T-cell (primary cell): ENCODE data around the gene RXRA. TPM values are rescaled to one million over a fixed set of nuclear protein-coding genes. Genes with fewer than 3 reads are reported as not detected.

Experiments
- ATAC-seq, 4 experiments: fragments of 200-7000 bp in 3 of 4; fragments of 150-1000 bp in 1 of 4; cut with Tn5 transposase; replicated peaks in 1 of 4; 1 replicate in 3 of 4; 2 replicates in 1 of 4; pipeline ENCODE4 v1.10.0; 2021; ENCODE audit warnings: moderate library complexity in 3 of 4, mild to moderate bottlenecking in 2 of 4, moderate number of reproducible peaks in 1 of 4
- CTCF ChIA-PET, 2 donors: fragments of 300-600 bp; sonication (Branson Sonifier 250); formaldehyde crosslinking; loops; one replicate each; lab custom pipeline; 2022; ENCODE audit warnings: antibody characterized with exemption in 2 of 2; lab: Charles Lee
- POLR2A ChIA-PET, 2 donors: fragments of 300-600 bp; sonication (Branson Sonifier 250); formaldehyde crosslinking; loops; one replicate each; lab custom pipeline; 2022; ENCODE audit warnings: antibody characterized with exemption in 2 of 2; lab: Charles Lee
- DNase-seq, 35 experiments: peaks; one replicate each; pipeline versions ENCODE4 v3.0.0 to v3.0.0-alpha.2; 2013 to 2023
- H3K27ac ChIP-seq: one replicate; pipeline ENCODE4 v1.5.1; 2013; ENCODE audit warnings: low read length
- H3K27me3 ChIP-seq, 2 experiments: replicated peaks in 1 of 2; 1 replicate in 1 of 2; 2 replicates in 1 of 2; pipeline versions ENCODE4 v1.6.1 to v1.7.0; 2013; ENCODE audit warnings: low read length in 1 of 2, mixed read lengths in 1 of 2; ENCODE audit not compliant: control insufficient read depth in 2 of 2, insufficient read depth in 2 of 2; ENCODE audit errors: extremely low read depth in 1 of 2
- H3K36me3 ChIP-seq, 2 donors: 1 replicate in 1 of 2; 2 replicates in 1 of 2; pipeline versions ENCODE4 v1.6.1 to v1.7.0; 2013; ENCODE audit warnings: low read length in 1 of 2; ENCODE audit not compliant: control insufficient read depth in 2 of 2, insufficient read depth in 1 of 2; ENCODE audit errors: extremely low read depth in 1 of 2
- H3K4me1 ChIP-seq, 2 experiments: 1 replicate in 1 of 2; 2 replicates in 1 of 2; pipeline versions ENCODE4 v1.6.1 to v1.7.0; 2013; ENCODE audit warnings: low read length in 2 of 2, mixed read lengths in 1 of 2; ENCODE audit not compliant: insufficient read depth in 2 of 2, control insufficient read depth in 1 of 2; ENCODE audit errors: extremely low read depth in 1 of 2
- H3K4me3 ChIP-seq, 2 donors: 1 replicate in 1 of 2; 2 replicates in 1 of 2; pipeline versions ENCODE4 v1.5.1 to v1.7.0; 2013; ENCODE audit warnings: mild to moderate bottlenecking in 2 of 2, low read length in 1 of 2, moderate library complexity in 1 of 2; ENCODE audit not compliant: control insufficient read depth in 1 of 2; ENCODE audit errors: extremely low read depth in 1 of 2
- H3K9me3 ChIP-seq: 2 replicates; pipeline ENCODE4 v1.7.0; 2013
- H3K27ac Mint-ChIP-seq, 2 donors: one replicate each; pipeline ENCODE4 v1.8.0; 2020 to 2021; ENCODE audit warnings: mild to moderate bottlenecking in 2 of 2, mixed read lengths in 2 of 2
- H3K27me3 Mint-ChIP-seq, 2 donors: one replicate each; pipeline ENCODE4 v1.8.0; 2021 to 2022; ENCODE audit warnings: mixed read lengths in 2 of 2
- H3K36me3 Mint-ChIP-seq: one replicate; pipeline ENCODE4 v1.8.0; 2021; ENCODE audit warnings: mixed read lengths
- H3K4me1 Mint-ChIP-seq, 3 donors: one replicate each; pipeline ENCODE4 v1.8.0; 2020 to 2022; ENCODE audit warnings: mixed read lengths in 3 of 3, mild to moderate bottlenecking in 1 of 3
- H3K4me3 Mint-ChIP-seq, 3 donors: one replicate each; pipeline ENCODE4 v1.8.0; 2020 to 2022; ENCODE audit warnings: mild to moderate bottlenecking in 3 of 3, mixed read lengths in 3 of 3, moderate library complexity in 3 of 3
- H3K9me3 Mint-ChIP-seq, 3 donors: one replicate each; pipeline ENCODE4 v1.8.0; 2020 to 2022; ENCODE audit warnings: mixed read lengths in 3 of 3
- WGBS: methylation state at CpG from one replicate; pipeline ENCODE4 v1.1.5; 2013; ENCODE audit warnings: missing lambda C conversion rate; ENCODE audit not compliant: insufficient coverage; 5-methylcytosine and 5-hydroxymethylcytosine counted together
- total RNA-seq, 35 experiments: library from RNA in 6 of 35; stranded (reverse) in 6 of 35; fragments of 120-200 nt in 1 of 35; gene quantifications; one replicate each; pipeline versions ENCODE4 v1.2.1 to v1.2.4 and lab custom pipeline; 2013 to 2026

The RXRA gene
- total RNA-seq, 5 donors from 2014 or later (not counting 1 experiment from before 2014, with no cell fraction given): 5.6 to 17.7 (median 14.5) TPM

GRCh38 chr9:134457321-134458206 lies 131.3 kb downstream of the RXRA start:
- Mint-ChIP-seq H3K4me1 (peaks cover 8 to 14% (median 13%) of the 10 kb centered on the region in 3 donors), H3K9me3 (no peaks in the 10 kb centered on the region), H3K27me3 (no peaks in the 10 kb centered on the region), H3K36me3 (no peaks in the 10 kb centered on the region), H3K4me3 (peak overlapping the region in 1 of 3 donors; percentile 93), H3K27ac (peak overlapping the region; percentile 88)
- ATAC-seq (no peak), DNase-seq (no peak)
- Histone ChIP-seq H3K4me3 (no peak overlapping the region), H3K9me3 (no peaks in the 10 kb centered on the region), H3K27me3 (peaks cover 0 to 11% of the 10 kb centered on the region in 2 experiments), H3K4me1 (peaks cover 9 to 28% of the 10 kb centered on the region in 2 experiments), H3K36me3 (no peaks in the 10 kb centered on the region), H3K27ac (peak overlapping the region; percentile 97)
- POLR2A ChIA-PET: no interaction called here
- 94% methylated on average over 13 of the region's 18 CpGs for WGBS
- CTCF ChIA-PET: no interaction called here

GRCh38 chr9:134458207-134459108 lies 132.2 kb downstream of the RXRA start:
- DNase-seq (no peak), ATAC-seq (no peak)
- Mint-ChIP-seq H3K4me1 (peaks cover 8 to 14% (median 13%) of the 10 kb centered on the region in 3 donors), H3K27me3 (no peaks in the 10 kb centered on the region), H3K4me3 (peak overlapping the region in 1 of 3 donors; percentile 23), H3K27ac (peak overlapping the region in 1 of 2 donors; percentile 16), H3K9me3 (no peaks in the 10 kb centered on the region), H3K36me3 (no peaks in the 10 kb centered on the region)
- no peak overlapping the region for H3K27ac ChIP-seq
- ChIA-PET CTCF (no interaction called here), POLR2A (no interaction called here)
- 85% methylated on average over 19 of the region's 20 CpGs for WGBS
- no peak overlapping the region for H3K4me3 ChIP-seq
- no peaks in the 10 kb centered on the region for H3K9me3 ChIP-seq
- no peaks in the 10 kb centered on the region for H3K36me3 ChIP-seq
- peaks cover 0 to 14% of the 10 kb centered on the region in 2 experiments for H3K27me3 ChIP-seq
- peaks cover 9 to 28% of the 10 kb centered on the region in 2 experiments for H3K4me1 ChIP-seq

GRCh38 chr9:134459164-134459563 lies 132.9 kb downstream of the RXRA start:
- WGBS: 93% methylated on average over 5 of the region's 9 CpGs
- no peaks in the 10 kb centered on the region for H3K27me3 Mint-ChIP-seq
- peaks cover 8 to 14% (median 13%) of the 10 kb centered on the region in 3 donors for H3K4me1 Mint-ChIP-seq
- H3K36me3 Mint-ChIP-seq: no peaks in the 10 kb centered on the region
- H3K27ac Mint-ChIP-seq: peak overlapping the region in 1 of 2 donors; percentile 16
- Histone ChIP-seq H3K27me3 (peaks cover 0 to 20% of the 10 kb centered on the region in 2 experiments), H3K4me3 (no peak overlapping the region), H3K4me1 (peaks cover 9 to 28% of the 10 kb centered on the region in 2 experiments), H3K27ac (no peak overlapping the region), H3K36me3 (no peaks in the 10 kb centered on the region), H3K9me3 (no peaks in the 10 kb centered on the region)
- ChIA-PET CTCF (no interaction called here), POLR2A (no interaction called here)
- ATAC-seq (no peak), DNase-seq (peak in 1 of 35 experiments; percentile 34)
- peak overlapping the region in 1 of 3 donors; percentile 23 for H3K4me3 Mint-ChIP-seq
- no peaks in the 10 kb centered on the region for H3K9me3 Mint-ChIP-seq

GRCh38 chr9:134459573-134459972 lies 133.3 kb downstream of the RXRA start:
- H3K36me3 ChIP-seq: no peaks in the 10 kb centered on the region
- H3K9me3 ChIP-seq: no peaks in the 10 kb centered on the region
- ChIA-PET POLR2A (no interaction called here), CTCF (no interaction called here)
- H3K27me3 ChIP-seq: peaks cover 0 to 21% of the 10 kb centered on the region in 2 experiments
- Mint-ChIP-seq H3K27ac (no peak overlapping the region), H3K4me3 (no peak overlapping the region), H3K36me3 (no peaks in the 10 kb centered on the region), H3K4me1 (peaks cover 8 to 14% (median 13%) of the 10 kb centered on the region in 3 donors), H3K9me3 (no peaks in the 10 kb centered on the region), H3K27me3 (no peaks in the 10 kb centered on the region)
- no peak for ATAC-seq
- H3K4me1 ChIP-seq: peaks cover 9 to 28% of the 10 kb centered on the region in 2 experiments
- no peak overlapping the region for H3K27ac ChIP-seq
- DNase-seq: no peak
- no peak overlapping the region for H3K4me3 ChIP-seq
- 91% methylated on average over 9 of the region's 10 CpGs for WGBS

- H3K4me1 ChIP-seq: peaks cover 9 to 27% of the 10 kb centered on the region in 2 experiments
- POLR2A ChIA-PET: no interaction called here
- WGBS: 84% methylated on average over 12 of the region's 12 CpGs
- H3K36me3 ChIP-seq: no peaks in the 10 kb centered on the region
- peaks cover 0 to 21% of the 10 kb centered on the region in 2 experiments for H3K27me3 ChIP-seq
- H3K27ac ChIP-seq: no peak overlapping the region
- Mint-ChIP-seq H3K27me3 (no peaks in the 10 kb centered on the region), H3K4me1 (peaks cover 8 to 14% (median 13%) of the 10 kb centered on the region in 3 donors), H3K9me3 (no peaks in the 10 kb centered on the region), H3K4me3 (no peak overlapping the region), H3K36me3 (no peaks in the 10 kb centered on the region), H3K27ac (no peak overlapping the region)
- no peak overlapping the region for H3K4me3 ChIP-seq
- CTCF ChIA-PET: no interaction called here
- ATAC-seq (no peak), DNase-seq (no peak)
- H3K9me3 ChIP-seq: no peaks in the 10 kb centered on the region
These were observed 134.0 kb downstream of the RXRA start for GRCh38 chr9:134460206-134460605.

- peaks cover 6 to 12% (median 9%) of the 10 kb centered on the region in 3 donors for H3K4me1 Mint-ChIP-seq
- 83% methylated on average over 2 of the region's 5 CpGs for WGBS
- Histone ChIP-seq H3K4me1 (peaks cover 9 to 20% of the 10 kb centered on the region in 2 experiments), H3K9me3 (no peaks in the 10 kb centered on the region), H3K36me3 (no peaks in the 10 kb centered on the region), H3K27me3 (peaks cover 0 to 21% of the 10 kb centered on the region in 2 experiments), H3K27ac (no peak overlapping the region), H3K4me3 (no peak overlapping the region)
- CTCF ChIA-PET: no interaction called here
- no peak overlapping the region for H3K27ac Mint-ChIP-seq
- DNase-seq: no peak
- no peaks in the 10 kb centered on the region for H3K9me3 Mint-ChIP-seq
- POLR2A ChIA-PET: no interaction called here
- H3K4me3 Mint-ChIP-seq: no peak overlapping the region
- no peak for ATAC-seq
- no peaks in the 10 kb centered on the region for H3K27me3 Mint-ChIP-seq
- no peaks in the 10 kb centered on the region for H3K36me3 Mint-ChIP-seq
These were observed 134.6 kb downstream of the RXRA start for GRCh38 chr9:134460896-134461295.
